Sigmoid colon (tissue), 7 donors: Measurements from ENCODE around the gene CNPY4. TPM values are rescaled to one million over a fixed set of nuclear protein-coding genes. Genes with fewer than 3 reads are reported as not detected.

Experiments used
- DNase-seq: peaks from one replicate; pipeline ENCODE4 v3.0.0-alpha.2; 2019
- H3K27ac ChIP-seq, 4 donors: fragments of 200-600 bp; sonication (generic); one replicate each; pipeline ENCODE4 v1.5.1; 2016 to 2019; ENCODE audit warnings: mild to moderate bottlenecking in 1 of 4
- H3K27me3 ChIP-seq, 3 donors: fragments of 200-600 bp; sonication (generic); one replicate each; pipeline ENCODE4 v1.5.1; 2019; ENCODE audit warnings: mild to moderate bottlenecking in 1 of 3
- H3K36me3 ChIP-seq, 4 donors: fragments of 200-600 bp; sonication (generic); one replicate each; pipeline ENCODE4 v1.5.1; 2016 to 2019
- H3K4me1 ChIP-seq, 4 donors: fragments of 200-600 bp; sonication (generic); one replicate each; pipeline ENCODE4 v1.5.1; 2017 to 2019
- H3K4me3 ChIP-seq, 4 donors: fragments of 200-600 bp; sonication (generic); one replicate each; pipeline ENCODE4 v1.5.1; 2017 to 2019; ENCODE audit warnings: mild to moderate bottlenecking in 2 of 4, moderate library complexity in 1 of 4
- H3K9me3 ChIP-seq, 4 donors: fragments of 200-600 bp in 3 of 4; sonication (generic) in 3 of 4; one replicate each; pipeline versions ENCODE4 v1.5.1 to v1.6.1; 2013 to 2019
- EP300 ChIP-seq, 4 donors: sonication (generic); formaldehyde crosslinking; IDR thresholded peaks; one replicate each; pipeline ENCODE4 v1.6.1; 2017; ENCODE audit warnings: antibody characterized with exemption in 4 of 4
- POLR2A ChIP-seq, 2 donors: fragments of 450-650 bp; IDR thresholded peaks; one replicate each; pipeline ENCODE4 v1.6.1; 2016; ENCODE audit warnings: antibody characterized with exemption in 2 of 2, mild to moderate bottlenecking in 2 of 2, moderate library complexity in 2 of 2
- POLR2AphosphoS5 ChIP-seq, 4 donors: sonication (generic); formaldehyde crosslinking; IDR thresholded peaks; one replicate each; pipeline ENCODE4 v1.6.1; 2017; ENCODE audit warnings: antibody characterized with exemption in 4 of 4
- WGBS, 2 donors: extraction: QIAGEN DNeasy Blood & Tissue Kit; methylation state at CpG; one replicate each; pipeline ENCODE4 v1.1.7; 2013; 5-methylcytosine and 5-hydroxymethylcytosine counted together
- intact Hi-C: fragments of 100-400 bp; cut with DNase I; formaldehyde crosslinking; loops from one replicate; pipeline ENCODE4 v1.15.1; 2023
- polyA plus RNA-seq, 3 donors: library from polyadenylated mRNA; stranded (reverse); fragments of 200-250 nt; gene quantifications; one replicate each; pipeline ENCODE4 v1.2.3, GENCODE V29; 2013
- total RNA-seq, 4 donors: library from RNA; depleted of rRNA; stranded (reverse); fragments of >200 nt; gene quantifications; one replicate each; pipeline ENCODE4 v1.1.0, GENCODE V29; 2016
- TF ChIP-seq, protein P1 (sequence below), 4 experiments: fragments of 450-650 bp in 3 of 4; fragments of 200-600 bp in 1 of 4; IDR thresholded peaks; one replicate each; pipeline ENCODE4 v1.5.1; 2016 to 2019; ENCODE audit warnings: antibody characterized with exemption in 4 of 4, mild to moderate bottlenecking in 3 of 4, moderate library complexity in 2 of 4
- donor health status: healthy with polysubstance abuse.
- donor health status: Bipolar disorder and iron deficiency.
- donor health status: healthy.

Gene CNPY4
- total and polyA plus RNA-seq, 7 donors, result 4.4 to 26.6 (median 14.2) TPM

GRCh38 chr7:100166970-100167911, 47.8 kb downstream of the CNPY4 start:
- peak overlapping the region in 3 of 4 donors; percentile 68 to 80 (median 69) for H3K27ac ChIP-seq
- no peak for TF ChIP-seq POLR2A (IDR thresholded peaks at IDR 0.05)
- TF ChIP-seq POLR2AphosphoS5 (IDR thresholded peaks at IDR 0.05), result no peak
- TF ChIP-seq, protein P1, sequence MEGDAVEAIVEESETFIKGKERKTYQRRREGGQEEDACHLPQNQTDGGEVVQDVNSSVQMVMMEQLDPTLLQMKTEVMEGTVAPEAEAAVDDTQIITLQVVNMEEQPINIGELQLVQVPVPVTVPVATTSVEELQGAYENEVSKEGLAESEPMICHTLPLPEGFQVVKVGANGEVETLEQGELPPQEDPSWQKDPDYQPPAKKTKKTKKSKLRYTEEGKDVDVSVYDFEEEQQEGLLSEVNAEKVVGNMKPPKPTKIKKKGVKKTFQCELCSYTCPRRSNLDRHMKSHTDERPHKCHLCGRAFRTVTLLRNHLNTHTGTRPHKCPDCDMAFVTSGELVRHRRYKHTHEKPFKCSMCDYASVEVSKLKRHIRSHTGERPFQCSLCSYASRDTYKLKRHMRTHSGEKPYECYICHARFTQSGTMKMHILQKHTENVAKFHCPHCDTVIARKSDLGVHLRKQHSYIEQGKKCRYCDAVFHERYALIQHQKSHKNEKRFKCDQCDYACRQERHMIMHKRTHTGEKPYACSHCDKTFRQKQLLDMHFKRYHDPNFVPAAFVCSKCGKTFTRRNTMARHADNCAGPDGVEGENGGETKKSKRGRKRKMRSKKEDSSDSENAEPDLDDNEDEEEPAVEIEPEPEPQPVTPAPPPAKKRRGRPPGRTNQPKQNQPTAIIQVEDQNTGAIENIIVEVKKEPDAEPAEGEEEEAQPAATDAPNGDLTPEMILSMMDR (IDR thresholded peaks at IDR 0.05), result no peak
- TF ChIP-seq EP300 (IDR thresholded peaks at IDR 0.05), result no peak
- H3K4me1 ChIP-seq, result peaks cover 0 to 36% (median 30%) of the 10 kb centered on the region in 4 donors
- peaks cover 0 to 19% (median 13%) of the 10 kb centered on the region in 3 donors for H3K27me3 ChIP-seq
- no peaks in the 10 kb centered on the region for H3K36me3 ChIP-seq
- WGBS, 2 donors, result 37 to 49% methylated on average over 14 of the region's 14 CpGs
- intact Hi-C loops, result no loop called here
- DNase-seq, result peak; percentile 48
- H3K9me3 ChIP-seq, result no peaks in the 10 kb centered on the region
- H3K4me3 ChIP-seq, result peak overlapping the region in 3 of 4 donors; percentile 45 to 50 (median 48)

- H3K27ac ChIP-seq, result peak overlapping the region; percentile 68 to 80 (median 69)
- intact Hi-C loops, result no loop called here
These were observed 48.5 kb downstream of the CNPY4 start for GRCh38 chr7:100167912-100168323.

GRCh38 chr7:100169147-100169850, 49.9 kb downstream of the CNPY4 start:
- no peak for TF ChIP-seq EP300 (IDR thresholded peaks at IDR 0.05)
- TF ChIP-seq, protein P1 (IDR thresholded peaks at IDR 0.05), result no peak
- no peak for TF ChIP-seq POLR2AphosphoS5 (IDR thresholded peaks at IDR 0.05)
- TF ChIP-seq POLR2A (IDR thresholded peaks at IDR 0.05), result no peak
- peaks cover 0 to 21% (median 13%) of the 10 kb centered on the region in 3 donors for H3K27me3 ChIP-seq
- peak overlapping the region in 2 of 4 donors; percentile 48 to 50 for H3K4me3 ChIP-seq
- 77 to 83% methylated on average over 11 of the region's 11 CpGs for WGBS, 2 donors
- intact Hi-C loops, result no loop called here
- H3K9me3 ChIP-seq, result no peaks in the 10 kb centered on the region
- no peak for DNase-seq
- peaks cover 0 to 36% (median 30%) of the 10 kb centered on the region in 4 donors for H3K4me1 ChIP-seq
- no peaks in the 10 kb centered on the region for H3K36me3 ChIP-seq
- peak overlapping the region; percentile 68 to 80 (median 69) for H3K27ac ChIP-seq

More at GRCh38 chr7:100167912-100168323, 48.5 kb downstream of the CNPY4 start:
- H3K36me3 ChIP-seq, result no peaks in the 10 kb centered on the region
- peaks cover 0 to 21% (median 13%) of the 10 kb centered on the region in 3 donors for H3K27me3 ChIP-seq
- no peaks in the 10 kb centered on the region for H3K9me3 ChIP-seq
- peak overlapping the region; percentile 32 to 50 (median 46) for H3K4me3 ChIP-seq
- TF ChIP-seq POLR2A (IDR thresholded peaks at IDR 0.05), result no peak
- TF ChIP-seq, protein P1 (IDR thresholded peaks at IDR 0.05), result no peak
- TF ChIP-seq EP300 (IDR thresholded peaks at IDR 0.05), result no peak
- no peak for TF ChIP-seq POLR2AphosphoS5 (IDR thresholded peaks at IDR 0.05)
- peaks cover 0 to 36% (median 30%) of the 10 kb centered on the region in 4 donors for H3K4me1 ChIP-seq
- DNase-seq, result no peak
- WGBS, 2 donors, result 1 to 4% methylated on average over 11 of the region's 11 CpGs

DNA sequence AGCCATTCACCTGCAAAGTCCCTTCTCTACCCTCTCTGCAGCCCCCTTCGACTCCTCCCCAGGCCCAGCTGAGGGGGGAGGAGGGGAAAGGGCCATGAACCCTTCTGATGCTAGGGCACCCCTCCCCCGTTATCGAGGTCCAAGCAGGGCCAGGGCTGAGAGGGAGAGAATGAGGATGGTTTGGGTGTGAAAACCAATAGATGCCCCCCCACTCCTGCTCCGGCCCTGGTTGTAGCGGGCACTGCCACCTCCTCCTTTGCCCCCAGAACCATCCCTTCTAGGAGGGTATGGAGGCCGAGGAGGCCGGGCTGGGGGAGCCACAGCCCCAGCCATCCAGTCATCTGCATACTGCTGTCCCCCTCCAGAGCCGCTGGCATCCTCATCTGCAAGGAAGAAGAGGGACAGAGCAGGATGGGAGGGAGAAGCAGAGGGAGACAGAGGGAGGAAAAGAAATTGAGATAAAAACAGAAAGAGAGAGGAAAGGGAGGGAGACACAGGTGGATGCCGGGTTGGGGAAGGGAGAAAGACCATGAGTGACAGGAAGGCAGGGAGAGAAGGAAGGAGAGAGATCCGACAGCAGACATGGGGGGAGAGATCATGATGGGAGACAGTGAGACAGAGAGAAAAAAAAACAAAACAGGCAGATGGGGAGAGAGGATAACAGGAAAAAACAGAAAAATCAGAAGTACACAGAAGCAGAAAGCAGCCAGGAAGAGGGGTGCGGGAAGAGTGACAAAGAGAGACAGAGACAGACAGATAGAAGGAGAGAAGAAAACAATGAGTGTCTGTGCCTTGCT, 50.9 kb downstream of the CNPY4 start:
- no peak overlapping the region for H3K4me3 ChIP-seq
- TF ChIP-seq EP300 (IDR thresholded peaks at IDR 0.05) (no peak), POLR2A (IDR thresholded peaks at IDR 0.05) (no peak), POLR2AphosphoS5 (IDR thresholded peaks at IDR 0.05) (no peak)
- no peak for DNase-seq
- no peak overlapping the region for H3K27ac ChIP-seq
- WGBS, 2 donors, result 91 to 92% methylated on average over 11 of the region's 11 CpGs
- H3K9me3 ChIP-seq, result no peaks in the 10 kb centered on the region
- intact Hi-C loops, result no loop called here
- H3K4me1 ChIP-seq, result peaks cover 0 to 36% (median 30%) of the 10 kb centered on the region in 4 donors
- H3K27me3 ChIP-seq, result peaks cover 0 to 21% (median 13%) of the 10 kb centered on the region in 3 donors
- no peaks in the 10 kb centered on the region for H3K36me3 ChIP-seq
